NCI-H774 (cell line): Measurements from ENCODE around the gene ECPAS.
"Not testable (repeated sequence)": the region's sequence is repeated elsewhere in the genome, so short reads cannot be mapped to it uniquely, and the experiment has no call there.

Experiments
- DNase-seq: peaks from one replicate; lab custom pipeline; 2025; lab: John Stamatoyannopoulos, UW

ECPAS gene

DNA sequence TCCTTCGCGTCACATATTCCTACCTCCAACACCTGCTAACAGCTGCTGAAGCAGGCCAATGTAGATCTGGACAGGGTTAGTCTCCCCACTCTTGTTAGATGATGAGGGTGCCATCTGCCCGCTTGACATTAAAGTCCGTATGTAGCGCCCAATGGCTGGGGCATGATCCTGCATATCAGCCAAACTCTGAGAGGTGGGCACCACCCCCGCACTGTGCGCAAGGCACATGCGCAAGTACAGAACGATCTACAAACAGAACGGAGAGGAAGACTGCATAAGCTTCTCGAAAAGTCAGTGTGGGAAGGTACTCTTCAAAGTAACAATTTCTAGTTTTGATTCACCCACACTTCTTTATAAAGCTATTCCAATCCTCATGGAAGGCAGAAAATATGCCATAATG lies 69.8 kb downstream of the ECPAS start:
- no peak for DNase-seq

DNA sequence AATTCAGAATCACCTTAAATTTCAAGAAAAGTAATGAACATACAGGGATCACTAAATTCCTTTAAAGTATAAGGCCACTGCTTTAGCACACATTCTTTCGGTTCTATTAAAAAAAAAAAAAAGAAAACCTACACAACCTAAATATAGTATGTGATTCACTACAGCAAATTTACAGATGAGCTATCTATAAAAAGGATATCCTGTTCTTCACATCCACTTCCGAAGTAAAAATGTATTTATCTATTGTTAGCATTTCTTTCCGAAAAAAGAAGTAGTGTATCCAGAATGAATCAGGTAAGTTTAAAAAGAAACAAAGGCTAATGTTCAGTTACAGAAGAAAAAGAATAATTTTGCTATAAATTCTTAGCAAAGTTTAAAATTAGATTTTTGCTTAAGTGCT lies 70.2 kb downstream of the ECPAS start:
- DNase-seq: no peak

DNA sequence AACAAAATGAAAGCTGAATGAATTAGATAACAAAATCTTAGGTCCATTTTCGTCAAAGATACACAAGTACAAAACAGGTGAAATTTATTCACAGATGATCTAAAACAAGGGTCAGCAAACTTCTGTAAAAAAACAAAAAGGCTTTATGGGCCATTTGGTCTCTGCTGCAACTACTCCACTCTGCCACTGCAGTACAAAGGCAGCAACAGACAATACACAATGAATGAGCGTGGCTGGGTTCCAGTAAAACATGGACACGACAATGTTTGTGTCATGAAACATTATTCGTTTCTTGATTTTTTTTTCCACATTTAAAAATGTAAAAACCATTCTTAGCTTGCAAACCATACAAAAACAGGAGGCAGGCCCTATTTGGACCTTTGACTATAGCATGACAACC lies 71.9 kb downstream of the ECPAS start:
- no peak for DNase-seq

- DNase-seq: no peak
Observed at GRCh38 chr9:111411266-111411665, 72.9 kb downstream of the ECPAS start.

- DNase-seq: no peak
Observed at GRCh38 chr9:111407813-111408212, 76.4 kb downstream of the ECPAS start.

GRCh38 chr9:111405701-111406100 lies 78.5 kb downstream of the ECPAS start:
- DNase-seq: no peak

DNA sequence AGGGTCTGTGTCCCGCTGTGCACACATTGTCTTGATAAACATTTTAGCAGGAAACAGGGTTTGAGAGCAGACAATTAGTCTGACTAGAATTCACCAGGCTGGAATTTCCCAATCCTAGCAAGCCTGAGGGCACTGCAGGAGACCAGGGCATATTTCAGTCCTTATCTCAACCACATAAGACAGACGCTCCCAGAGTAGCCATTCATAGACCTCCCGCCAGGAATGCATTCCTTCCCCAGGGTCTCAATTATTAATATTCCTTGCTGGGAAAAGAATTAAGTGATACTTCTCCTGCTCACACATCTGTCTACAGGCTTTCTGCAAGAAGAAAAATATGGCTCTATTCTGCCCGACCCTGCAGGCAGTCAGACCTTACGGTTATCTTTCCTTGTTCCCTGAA lies 82.7 kb downstream of the ECPAS start:
- not testable (repeated sequence) for DNase-seq

DNA sequence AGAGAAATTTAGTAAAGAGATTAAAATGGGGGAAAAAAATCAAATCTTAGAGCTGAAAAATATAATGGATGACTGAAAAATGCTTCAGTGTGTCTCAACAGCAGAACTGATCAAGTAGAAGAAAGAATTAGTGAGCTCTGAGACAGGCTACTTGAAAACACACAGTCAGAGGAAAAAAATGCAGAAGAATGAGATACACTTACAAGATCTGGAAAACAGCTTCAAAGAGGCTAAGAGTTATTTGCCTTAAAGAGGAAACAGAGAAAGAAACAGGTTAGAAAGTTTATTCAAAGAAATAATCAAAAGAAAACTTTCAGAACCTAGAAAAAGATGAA lies 83.7 kb downstream of the ECPAS start:
- no peak for DNase-seq

DNA sequence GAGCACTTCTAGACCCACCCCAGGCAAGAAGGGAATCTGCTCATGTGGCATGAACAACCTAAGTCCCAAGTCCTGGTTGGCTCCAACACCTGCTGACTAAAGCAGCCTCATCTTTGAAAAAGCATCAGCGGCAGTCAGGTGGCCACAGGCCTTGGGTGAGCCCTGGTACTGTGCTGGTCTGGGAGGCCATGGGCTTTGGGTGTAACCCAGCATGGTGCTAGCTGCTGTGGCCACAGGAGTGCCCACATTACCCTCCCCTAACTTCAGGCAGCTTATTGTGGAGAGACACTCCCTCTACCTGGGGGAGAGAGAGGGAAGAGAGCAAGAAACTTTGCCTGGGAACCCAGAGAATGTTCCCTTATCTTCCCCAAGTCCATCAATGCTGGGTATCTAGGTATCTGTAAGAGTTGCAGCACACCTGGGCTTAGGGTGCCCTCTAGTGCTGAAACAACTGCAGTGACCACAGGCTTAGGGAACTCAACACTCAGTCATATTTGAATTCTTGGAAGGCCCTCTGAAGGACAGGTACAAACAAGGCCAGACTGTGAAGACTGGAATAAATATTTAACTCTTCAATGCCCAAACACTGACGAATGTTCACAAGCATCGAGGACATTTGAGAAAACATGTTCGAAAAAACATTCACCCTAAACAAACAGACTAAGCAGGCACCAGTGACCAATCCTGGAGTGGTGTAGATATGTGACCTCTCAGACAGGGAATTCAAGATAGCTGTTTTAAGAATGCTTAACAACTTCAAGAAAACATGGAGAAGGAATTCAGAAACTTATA lies 84.2 kb downstream of the ECPAS start:
- no peak for DNase-seq

DNA sequence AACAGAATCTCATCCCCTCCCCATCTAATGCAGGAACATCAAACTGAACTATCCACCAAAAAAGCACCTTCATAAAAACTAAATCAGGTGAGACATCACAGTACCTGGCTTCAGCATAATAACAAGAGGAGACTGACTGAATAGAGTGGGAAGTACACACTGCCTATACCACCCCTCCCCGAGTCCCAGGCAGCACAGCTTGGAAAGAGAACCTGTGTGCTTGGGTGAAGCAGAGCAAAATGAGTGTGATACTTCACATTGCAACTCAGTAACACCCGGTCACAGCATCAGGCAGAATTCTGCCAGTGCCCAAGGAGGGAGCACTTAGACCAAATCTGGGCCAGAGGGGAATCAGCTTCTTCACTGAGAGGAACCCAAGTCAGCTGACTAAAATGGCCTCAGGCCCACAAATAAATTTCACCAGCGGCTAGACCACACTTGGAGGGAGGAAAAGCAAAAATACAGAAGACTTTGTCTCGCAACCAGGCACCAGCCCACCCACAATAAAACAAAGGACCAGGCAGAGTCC lies 84.9 kb downstream of the ECPAS start:
- no peak for DNase-seq

DNA sequence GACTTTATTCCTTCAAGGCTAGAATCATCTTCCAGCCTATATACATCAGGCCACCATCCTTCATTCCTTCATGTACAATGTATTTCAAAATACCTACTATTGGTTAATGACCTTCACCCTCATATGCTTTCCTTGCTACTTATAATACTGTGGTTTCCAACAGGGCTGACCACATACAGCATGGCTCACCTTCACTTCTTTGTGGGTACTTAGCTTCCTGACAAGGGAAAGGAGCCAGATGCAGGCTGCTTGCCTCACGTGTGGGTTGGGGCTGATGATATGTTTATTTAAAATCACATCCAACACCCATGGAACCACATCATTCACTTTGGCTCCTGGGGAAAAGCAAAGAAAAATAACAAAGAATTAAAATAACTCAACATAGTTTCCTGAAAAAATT lies 90.2 kb downstream of the ECPAS start:
- DNase-seq: no peak

- no peak for DNase-seq
Observed at GRCh38 chr9:111389406-111389805, 94.8 kb downstream of the ECPAS start.

- DNase-seq: no peak
Observed at GRCh38 chr9:111386386-111386785, 97.8 kb downstream of the ECPAS start.

- DNase-seq: no peak
Observed at GRCh38 chr9:111381006-111381405, 103.2 kb downstream of the ECPAS start.

DNA sequence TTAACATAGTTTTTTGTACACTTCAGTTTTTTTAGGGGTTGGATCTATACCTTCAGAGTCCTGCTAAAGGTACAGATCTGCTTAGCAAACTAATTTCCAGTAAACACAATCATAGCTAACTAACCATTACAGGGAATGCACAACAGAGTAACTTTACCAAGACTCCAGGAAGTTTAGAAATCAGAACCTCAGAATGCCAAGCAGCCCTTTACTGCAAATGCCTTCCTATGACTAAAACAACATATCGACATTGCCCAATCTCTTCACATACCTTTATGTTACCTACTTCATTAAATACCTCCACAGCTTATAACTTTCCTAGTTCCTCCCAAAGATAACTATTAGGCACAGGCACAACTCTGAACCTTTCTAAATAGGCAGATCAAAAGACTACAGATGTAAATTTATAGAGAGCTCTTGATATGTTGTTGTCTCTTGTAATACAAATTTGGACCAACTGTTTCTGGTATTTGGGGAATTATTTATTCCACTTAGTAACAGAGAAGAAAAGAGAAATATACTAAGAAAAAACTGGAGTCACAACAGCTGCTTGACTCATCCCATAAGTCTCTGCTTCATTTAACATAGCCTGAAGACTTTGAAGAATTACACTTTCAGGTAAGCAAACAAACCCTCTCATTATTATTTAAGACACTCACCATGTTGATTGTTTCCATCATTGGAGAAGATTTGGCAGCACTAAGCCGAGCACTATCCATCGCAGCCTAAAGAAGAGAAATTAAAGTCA lies 108.2 kb downstream of the ECPAS start:
- DNase-seq: no peak

DNA sequence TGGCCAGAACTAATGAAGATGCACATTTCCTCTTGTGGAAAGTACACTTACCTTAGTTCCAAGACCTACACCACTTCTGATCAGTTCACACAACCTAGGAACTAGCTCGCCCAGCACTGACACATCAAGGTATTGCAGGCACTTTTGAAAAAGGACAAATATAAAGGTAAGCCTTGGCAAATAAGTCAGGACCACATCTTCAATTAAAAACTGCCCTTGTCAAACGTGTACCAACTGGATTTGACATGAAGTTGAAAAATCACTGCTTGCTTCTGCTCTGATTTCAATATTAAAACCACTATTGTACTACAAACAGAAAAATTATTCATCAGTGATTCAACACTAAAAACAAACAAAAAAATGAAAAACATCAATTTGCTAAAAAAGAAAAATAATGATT lies 109.1 kb downstream of the ECPAS start:
- DNase-seq: no peak

- no peak for DNase-seq
Observed at GRCh38 chr9:111372297-111372696, 111.9 kb downstream of the ECPAS start.

DNA sequence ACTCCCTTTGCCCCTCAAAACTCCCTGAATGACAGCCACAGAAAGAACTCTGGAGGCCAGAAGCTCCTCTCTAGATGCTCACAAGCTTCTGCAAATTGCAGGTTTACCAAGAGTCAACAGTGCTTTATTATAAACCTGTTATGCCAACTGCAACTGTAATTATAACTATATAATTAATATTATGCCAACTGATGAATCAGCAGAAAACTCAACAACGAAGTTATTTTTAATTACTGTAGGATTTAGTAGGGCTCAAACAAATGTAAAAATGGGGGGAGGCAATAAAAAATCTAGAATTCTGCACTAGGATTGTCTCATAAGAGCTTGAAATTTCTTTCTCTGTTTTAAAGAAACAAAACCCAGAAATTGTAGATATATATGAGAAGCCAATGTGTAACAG lies 117.2 kb downstream of the ECPAS start:
- DNase-seq: no peak

DNA sequence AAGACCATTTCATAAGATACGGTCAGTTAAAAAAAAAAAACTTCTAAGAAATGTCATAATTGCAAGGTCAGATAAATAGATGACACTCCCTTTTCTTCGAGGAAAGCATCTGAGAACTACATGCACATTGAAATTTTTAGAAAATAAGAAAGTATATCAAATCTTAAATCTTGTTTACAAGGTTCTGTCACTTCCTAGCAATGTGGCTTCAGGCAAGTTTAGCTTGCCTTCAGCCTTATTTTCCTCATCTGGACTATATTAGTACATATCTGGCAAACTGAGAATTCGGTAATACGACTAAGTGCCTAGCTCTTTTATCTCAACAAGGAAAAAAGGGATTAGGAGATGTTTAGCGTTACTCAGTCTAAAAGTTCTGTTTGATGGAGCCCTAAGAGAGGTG lies 121.7 kb downstream of the ECPAS start:
- DNase-seq: no peak

- no peak for DNase-seq
Observed at GRCh38 chr9:111360881-111361280, 123.3 kb downstream of the ECPAS start.

DNA sequence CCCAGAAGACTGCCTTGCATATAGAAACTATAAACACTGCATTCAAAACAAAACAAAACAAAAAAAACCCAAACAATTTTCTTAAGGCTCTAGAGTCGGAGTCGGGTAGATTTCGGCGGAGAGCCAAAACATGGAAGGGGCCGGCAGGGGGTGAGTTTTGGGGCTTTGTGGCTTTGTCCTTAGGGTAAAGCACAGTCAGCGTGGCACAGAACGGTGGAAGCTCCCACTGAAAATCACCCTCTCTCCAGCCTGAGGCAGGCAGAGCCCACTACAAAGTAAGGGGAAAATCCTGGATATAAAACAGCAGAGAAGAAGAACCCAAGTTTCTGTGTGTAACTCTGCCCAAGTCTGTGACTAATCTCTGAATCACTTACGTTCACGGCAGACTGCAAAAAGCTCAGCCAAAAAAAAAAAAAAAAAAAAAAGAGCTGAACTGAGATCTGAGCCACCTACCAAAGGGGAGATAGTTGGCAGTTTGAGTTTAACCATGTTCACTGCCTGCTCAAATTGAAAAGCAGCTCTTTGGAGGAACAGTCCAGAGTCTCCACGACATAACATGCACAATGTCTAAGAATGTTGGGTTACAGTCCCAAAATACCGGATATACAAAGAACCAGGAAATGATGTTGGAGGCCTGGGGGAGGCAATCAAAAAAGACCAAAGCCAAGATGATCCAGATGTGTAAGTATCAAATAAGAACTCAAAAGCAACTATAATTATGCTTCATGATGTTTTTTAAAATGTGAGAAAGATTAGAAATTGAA lies 127.5 kb downstream of the ECPAS start:
- no peak for DNase-seq

DNA sequence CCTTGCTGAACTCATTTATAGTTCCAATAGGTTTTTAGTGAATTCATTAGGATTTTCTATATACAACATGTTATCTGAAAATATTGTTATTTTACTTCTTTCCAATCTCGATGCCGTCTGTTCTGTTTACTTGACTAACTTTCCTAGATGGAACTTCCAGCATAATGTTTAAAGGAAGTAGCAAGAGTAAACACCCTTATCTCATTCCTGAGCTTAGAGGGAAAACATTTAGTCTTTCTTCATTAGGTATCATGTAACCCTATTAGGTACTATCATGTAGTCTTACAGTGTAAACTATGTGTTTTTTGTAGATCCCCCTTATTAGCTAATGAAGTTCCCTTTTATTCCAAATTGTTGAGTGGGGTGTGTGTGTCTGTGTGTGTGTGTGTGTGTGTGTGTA lies 131.6 kb downstream of the ECPAS start:
- DNase-seq: no peak

- DNase-seq: no peak
Observed at GRCh38 chr9:111350556-111350955, 133.6 kb downstream of the ECPAS start.
